PC-9 (cell line): ENCODE measurements around the gene PTBP2.

Experiments
- EZH2 ChIP-seq: fragments of 200-600 bp; sonication (generic); IDR thresholded peaks from 2 replicates; pipeline ENCODE4 v1.8.0; 2017; ENCODE audit warnings: antibody characterized with exemption, low read depth
- TF ChIP-seq, protein P1 (sequence below): fragments of 200-600 bp; sonication (generic); conservative IDR thresholded peaks from 2 replicates; pipeline ENCODE4 v1.6.1; 2017; ENCODE audit warnings: mixed run types, antibody characterized with exemption, mild to moderate bottlenecking, moderate library complexity

DNA sequence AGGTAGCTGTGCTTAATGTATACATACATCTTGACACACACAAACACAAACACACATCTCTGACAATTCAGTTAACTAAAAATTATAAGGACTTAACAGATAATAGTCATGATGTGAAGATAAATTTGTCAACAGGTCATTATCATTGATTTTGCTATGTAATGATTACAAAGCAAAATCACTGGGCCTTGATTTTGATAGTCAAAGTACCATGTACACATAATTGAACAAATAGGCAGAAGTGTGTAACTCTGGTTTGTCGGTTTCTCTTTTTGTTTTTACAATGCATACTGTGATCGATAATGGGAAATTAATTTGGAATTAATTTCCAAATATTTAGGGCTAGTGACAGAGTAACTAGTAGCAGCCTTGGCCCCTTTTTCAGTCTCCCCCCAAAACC, 30.8 kb downstream of the PTBP2 start:
- TF ChIP-seq, protein P1, sequence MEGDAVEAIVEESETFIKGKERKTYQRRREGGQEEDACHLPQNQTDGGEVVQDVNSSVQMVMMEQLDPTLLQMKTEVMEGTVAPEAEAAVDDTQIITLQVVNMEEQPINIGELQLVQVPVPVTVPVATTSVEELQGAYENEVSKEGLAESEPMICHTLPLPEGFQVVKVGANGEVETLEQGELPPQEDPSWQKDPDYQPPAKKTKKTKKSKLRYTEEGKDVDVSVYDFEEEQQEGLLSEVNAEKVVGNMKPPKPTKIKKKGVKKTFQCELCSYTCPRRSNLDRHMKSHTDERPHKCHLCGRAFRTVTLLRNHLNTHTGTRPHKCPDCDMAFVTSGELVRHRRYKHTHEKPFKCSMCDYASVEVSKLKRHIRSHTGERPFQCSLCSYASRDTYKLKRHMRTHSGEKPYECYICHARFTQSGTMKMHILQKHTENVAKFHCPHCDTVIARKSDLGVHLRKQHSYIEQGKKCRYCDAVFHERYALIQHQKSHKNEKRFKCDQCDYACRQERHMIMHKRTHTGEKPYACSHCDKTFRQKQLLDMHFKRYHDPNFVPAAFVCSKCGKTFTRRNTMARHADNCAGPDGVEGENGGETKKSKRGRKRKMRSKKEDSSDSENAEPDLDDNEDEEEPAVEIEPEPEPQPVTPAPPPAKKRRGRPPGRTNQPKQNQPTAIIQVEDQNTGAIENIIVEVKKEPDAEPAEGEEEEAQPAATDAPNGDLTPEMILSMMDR, result no peak
- TF ChIP-seq EZH2, result no peak
